K562 (cell line): Measurements from ENCODE around the gene TGOLN2. TPM values are rescaled to one million over a fixed set of nuclear protein-coding genes. Genes with fewer than 3 reads are reported as not detected.

ENCODE experiments used
- ARID1B ChIP-seq: fragments of 450-650 bp; IDR thresholded peaks from 2 replicates; pipeline ENCODE4 v1.6.1; 2016; ENCODE audit warnings: antibody characterized with exemption, mild to moderate bottlenecking, inconsistent platforms
- C11orf30 ChIP-seq: fragments of 450-650 bp; IDR thresholded peaks from 2 replicates; pipeline ENCODE4 v1.6.1; 2016; ENCODE audit warnings: low read depth, mild to moderate bottlenecking
- FOXP4 ChIP-seq: sonication (generic); formaldehyde crosslinking; IDR thresholded peaks from 2 replicates; pipeline ENCODE4 v1.8.0; 2022; ENCODE audit warnings: mild to moderate bottlenecking, missing genetic modification reagents, borderline replicate concordance
- HDAC2 ChIP-seq: fragments of 450-650 bp; IDR thresholded peaks from 2 replicates; pipeline ENCODE4 v1.6.1; 2016; ENCODE audit warnings: mild to moderate bottlenecking
- HDAC3 ChIP-seq: fragments of 450-650 bp; IDR thresholded peaks from 2 replicates; pipeline ENCODE4 v1.6.1; 2018; ENCODE audit warnings: borderline replicate concordance, mild to moderate bottlenecking, moderate library complexity; ENCODE audit not compliant: partially characterized antibody
- ILK ChIP-seq: fragments of 450-650 bp; IDR thresholded peaks from 2 replicates; pipeline ENCODE4 v1.6.1; 2016; ENCODE audit warnings: missing genetic modification characterization, low read depth, mild to moderate bottlenecking, missing compliant biosample characterization, moderate library complexity, borderline replicate concordance
- LARP7 ChIP-seq: fragments of 450-650 bp; IDR thresholded peaks from 2 replicates; pipeline ENCODE4 v1.6.1; 2016
- MAFG ChIP-seq: fragments of 450-650 bp; conservative IDR thresholded peaks from 2 replicates; pipeline ENCODE4 v1.6.1; 2016; ENCODE audit warnings: missing genetic modification characterization, missing compliant biosample characterization
- NFE2 ChIP-seq: IDR thresholded peaks from 2 replicates; pipeline ENCODE4 v1.6.1; 2014; ENCODE audit warnings: antibody characterized with exemption, low read depth
- NFIC ChIP-seq: fragments of 450-650 bp; IDR thresholded peaks from 2 replicates; pipeline ENCODE4 v1.6.1; 2017; ENCODE audit warnings: mild to moderate bottlenecking, inconsistent platforms
- PURB ChIP-seq: sonication (generic); formaldehyde crosslinking; IDR thresholded peaks from 2 replicates; pipeline ENCODE4 v1.9.0; 2021; ENCODE audit warnings: low read depth, mild to moderate bottlenecking, missing genetic modification reagents
- RBFOX2 ChIP-seq: fragments of 200-400 bp; formaldehyde crosslinking; IDR thresholded peaks from 2 replicates; pipeline ENCODE4 v1.6.1; 2017; ENCODE audit warnings: low read depth, mild to moderate bottlenecking, low read length, moderate library complexity
- RBM14 ChIP-seq: fragments of 200-400 bp; formaldehyde crosslinking; IDR thresholded peaks from 2 replicates; pipeline ENCODE4 v1.6.1; 2018; ENCODE audit warnings: low read depth, mild to moderate bottlenecking, low read length, moderate library complexity, borderline replicate concordance; ENCODE audit not compliant: insufficient read depth
- RCOR1 ChIP-seq, 2 experiments: IDR thresholded peaks; 2 replicates each; pipeline ENCODE4 v1.6.1; 2012; ENCODE audit warnings: low read depth in 2 of 2, low read length in 2 of 2, borderline replicate concordance in 1 of 2, improper control_type of control experiment in 1 of 2
- SMARCE1 ChIP-seq: fragments of 450-650 bp; IDR thresholded peaks from 2 replicates; pipeline ENCODE4 v1.7.1; 2016; ENCODE audit warnings: mild to moderate bottlenecking
- STAT5A ChIP-seq: IDR thresholded peaks from 2 replicates; pipeline ENCODE4 v1.6.1; 2012; ENCODE audit warnings: low read length, inconsistent platforms, borderline replicate concordance
- ZBTB17 ChIP-seq: fragments of 450-650 bp; formaldehyde crosslinking; IDR thresholded peaks from 2 replicates; pipeline ENCODE4 v1.4.0; 2020; ENCODE audit warnings: mild to moderate bottlenecking
- ZC3H8 ChIP-seq: fragments of 450-650 bp; IDR thresholded peaks from 2 replicates; pipeline ENCODE4 v1.6.1; 2017
- ZNF431 ChIP-seq: sonication (generic); formaldehyde crosslinking; IDR thresholded peaks from 2 replicates; pipeline ENCODE4 v1.8.0; 2022; ENCODE audit warnings: mild to moderate bottlenecking, missing genetic modification reagents
- polyA plus RNA-seq, 8 experiments: library from polyadenylated mRNA; depleted of rRNA in 4 of 8; stranded (reverse) in 5 of 8; unstranded in 3 of 8; fragments of >200 nt; fragmentation: Nextera tagmentation in 2 of 8; fragmentation: Illumina TruSeq in 1 of 8; extraction: Ambion mirVana in 2 of 8; extraction: Trizol in 1 of 8; gene quantifications; 2 replicates each; pipeline versions ENCODE4 v1.2.1 to v1.2.3, GENCODE V29; 2011 to 2014; ENCODE audit warnings: inconsistent platforms in 1 of 8, missing spikeins in 1 of 8
- total RNA-seq, 7 experiments: library from RNA; depleted of rRNA in 6 of 7; stranded (reverse); fragments of >200 nt in 6 of 7; fragmentation: Illumina TruSeq in 2 of 7; extraction: Trizol in 2 of 7; gene quantifications; 2 replicates each; pipeline versions ENCODE4 v1.2.1 to v1.2.3, GENCODE V29; 2011 to 2021; ENCODE audit warnings: low replicate concordance in 1 of 7
- TF ChIP-seq, protein P1 (sequence below): conservative IDR thresholded peaks from 2 replicates; pipeline ENCODE4 v1.6.1; 2011; ENCODE audit warnings: low read depth, mild to moderate bottlenecking, low read length; ENCODE audit not compliant: control insufficient read depth
- TF ChIP-seq, protein P2 (sequence below), 2 experiments: fragments of 450-650 bp; IDR thresholded peaks; 2 replicates each; pipeline ENCODE4 v1.6.1; 2018; ENCODE audit warnings: mild to moderate bottlenecking in 2 of 2, low read depth in 1 of 2; ENCODE audit not compliant: partially characterized antibody in 2 of 2
- TF ChIP-seq, protein P3 (sequence below): sonication (generic); formaldehyde crosslinking; IDR thresholded peaks from 2 replicates; pipeline ENCODE4 v1.8.1; 2023; ENCODE audit warnings: mild to moderate bottlenecking, missing genetic modification reagents

The TGOLN2 gene
- total and polyA plus RNA-seq, 9 of the 15 experiments (the other 6 are each of a cell fraction or from before 2014, with no cell fraction given), result 13.0 to 66.5 (median 35.9) TPM

DNA sequence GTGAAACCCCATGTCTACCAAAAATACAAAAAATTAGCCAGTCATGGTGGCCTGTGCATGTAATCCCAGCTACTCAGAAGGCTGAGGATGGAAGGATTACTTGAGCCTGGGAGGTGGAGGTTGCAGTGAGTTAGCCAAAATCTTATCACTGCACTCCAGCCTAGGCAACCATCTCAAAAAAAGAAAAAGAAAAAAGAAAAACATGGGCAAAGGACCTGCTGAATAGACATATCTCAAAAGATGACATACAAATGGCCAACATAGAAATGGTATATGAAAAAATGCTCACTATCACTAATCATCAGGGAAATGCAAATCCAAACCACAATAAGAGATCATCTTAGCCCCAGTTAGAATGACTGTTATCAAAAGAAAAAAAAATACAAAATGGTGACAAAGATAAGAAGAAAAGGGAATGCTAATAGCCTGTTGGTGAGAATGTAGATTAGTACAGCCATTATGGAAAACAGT is 1.4 kb upstream of the TGOLN2 start (continued):
- TF ChIP-seq MAFG (tag) (peak; percentile 98), STAT5A (0 out of 2 replicates have a peak, but pooled peaks have one; percentile 20), HDAC2 (peak; percentile 98), PURB (CRISPR knock-in tag) (no peak), ZC3H8 (no peak), ARID1B (peak; percentile 96), RCOR1 (IDR thresholded peaks at IDR 0.05; ENCODE audit: borderline replicate concordance in 1 of 2, low read depth in 2 of 2, low read length in 2 of 2) (peak; percentile 84 to 95), HDAC3 (peak; percentile 46), ILK (no peak), RBM14 (no peak), NFE2 (peak; percentile 94), ZBTB17 (CRISPR knock-in tag) (no peak), FOXP4 (CRISPR knock-in tag) (no peak), LARP7 (peak; percentile 28; the same call in 1 of the 2 replicates), NFIC (peak; percentile 55), RBFOX2 (no peak), ZNF431 (CRISPR knock-in tag) (no peak), C11orf30 (peak; percentile 97), SMARCE1 (peak; percentile 93)
- TF ChIP-seq, protein P1, sequence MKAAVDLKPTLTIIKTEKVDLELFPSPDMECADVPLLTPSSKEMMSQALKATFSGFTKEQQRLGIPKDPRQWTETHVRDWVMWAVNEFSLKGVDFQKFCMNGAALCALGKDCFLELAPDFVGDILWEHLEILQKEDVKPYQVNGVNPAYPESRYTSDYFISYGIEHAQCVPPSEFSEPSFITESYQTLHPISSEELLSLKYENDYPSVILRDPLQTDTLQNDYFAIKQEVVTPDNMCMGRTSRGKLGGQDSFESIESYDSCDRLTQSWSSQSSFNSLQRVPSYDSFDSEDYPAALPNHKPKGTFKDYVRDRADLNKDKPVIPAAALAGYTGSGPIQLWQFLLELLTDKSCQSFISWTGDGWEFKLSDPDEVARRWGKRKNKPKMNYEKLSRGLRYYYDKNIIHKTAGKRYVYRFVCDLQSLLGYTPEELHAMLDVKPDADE, result no peak
- TF ChIP-seq, protein P2, sequence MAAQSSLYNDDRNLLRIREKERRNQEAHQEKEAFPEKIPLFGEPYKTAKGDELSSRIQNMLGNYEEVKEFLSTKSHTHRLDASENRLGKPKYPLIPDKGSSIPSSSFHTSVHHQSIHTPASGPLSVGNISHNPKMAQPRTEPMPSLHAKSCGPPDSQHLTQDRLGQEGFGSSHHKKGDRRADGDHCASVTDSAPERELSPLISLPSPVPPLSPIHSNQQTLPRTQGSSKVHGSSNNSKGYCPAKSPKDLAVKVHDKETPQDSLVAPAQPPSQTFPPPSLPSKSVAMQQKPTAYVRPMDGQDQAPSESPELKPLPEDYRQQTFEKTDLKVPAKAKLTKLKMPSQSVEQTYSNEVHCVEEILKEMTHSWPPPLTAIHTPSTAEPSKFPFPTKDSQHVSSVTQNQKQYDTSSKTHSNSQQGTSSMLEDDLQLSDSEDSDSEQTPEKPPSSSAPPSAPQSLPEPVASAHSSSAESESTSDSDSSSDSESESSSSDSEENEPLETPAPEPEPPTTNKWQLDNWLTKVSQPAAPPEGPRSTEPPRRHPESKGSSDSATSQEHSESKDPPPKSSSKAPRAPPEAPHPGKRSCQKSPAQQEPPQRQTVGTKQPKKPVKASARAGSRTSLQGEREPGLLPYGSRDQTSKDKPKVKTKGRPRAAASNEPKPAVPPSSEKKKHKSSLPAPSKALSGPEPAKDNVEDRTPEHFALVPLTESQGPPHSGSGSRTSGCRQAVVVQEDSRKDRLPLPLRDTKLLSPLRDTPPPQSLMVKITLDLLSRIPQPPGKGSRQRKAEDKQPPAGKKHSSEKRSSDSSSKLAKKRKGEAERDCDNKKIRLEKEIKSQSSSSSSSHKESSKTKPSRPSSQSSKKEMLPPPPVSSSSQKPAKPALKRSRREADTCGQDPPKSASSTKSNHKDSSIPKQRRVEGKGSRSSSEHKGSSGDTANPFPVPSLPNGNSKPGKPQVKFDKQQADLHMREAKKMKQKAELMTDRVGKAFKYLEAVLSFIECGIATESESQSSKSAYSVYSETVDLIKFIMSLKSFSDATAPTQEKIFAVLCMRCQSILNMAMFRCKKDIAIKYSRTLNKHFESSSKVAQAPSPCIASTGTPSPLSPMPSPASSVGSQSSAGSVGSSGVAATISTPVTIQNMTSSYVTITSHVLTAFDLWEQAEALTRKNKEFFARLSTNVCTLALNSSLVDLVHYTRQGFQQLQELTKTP (IDR thresholded peaks at IDR 0.05; ENCODE audit: low read depth in 1 of 2, partially characterized antibody in 2 of 2), result peak in 1 of 2 experiments; percentile 47
- TF ChIP-seq, protein P3, sequence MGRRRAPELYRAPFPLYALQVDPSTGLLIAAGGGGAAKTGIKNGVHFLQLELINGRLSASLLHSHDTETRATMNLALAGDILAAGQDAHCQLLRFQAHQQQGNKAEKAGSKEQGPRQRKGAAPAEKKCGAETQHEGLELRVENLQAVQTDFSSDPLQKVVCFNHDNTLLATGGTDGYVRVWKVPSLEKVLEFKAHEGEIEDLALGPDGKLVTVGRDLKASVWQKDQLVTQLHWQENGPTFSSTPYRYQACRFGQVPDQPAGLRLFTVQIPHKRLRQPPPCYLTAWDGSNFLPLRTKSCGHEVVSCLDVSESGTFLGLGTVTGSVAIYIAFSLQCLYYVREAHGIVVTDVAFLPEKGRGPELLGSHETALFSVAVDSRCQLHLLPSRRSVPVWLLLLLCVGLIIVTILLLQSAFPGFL (CRISPR knock-in tag), result no peak
